Activated CD8-positive, alpha-beta memory T cell treated with anti-CD3 and anti-CD28 coated beads for 4 hours (primary cell): ENCODE results near the gene SYNC.

Source experiments
- DNase-seq, 2 donors: peaks; one replicate each; pipeline ENCODE4 v3.0.0-alpha.2; 2020; ENCODE audit warnings: low read depth in 2 of 2

SYNC gene

GRCh38 chr1:32702599-32703478, at the start of gene SYNC:
Gene SYNC, minus strand, starts transcription at chr1:32702770. Its CDS starts 110 bp downstream, at chr1:32702660.
- DNase-seq = no peak

GRCh38 chr1:32749771-32750170, 47.2 kb upstream of the SYNC start:
- no peak for DNase-seq

- no peak for DNase-seq
These were observed 46.8 kb upstream of the SYNC start for GRCh38 chr1:32749332-32749731.

- DNase-seq = no peak
These were observed 46.4 kb upstream of the SYNC start for GRCh38 chr1:32748926-32749325.

- DNase-seq = no peak
These were observed 45.8 kb upstream of the SYNC start for GRCh38 chr1:32748348-32748747.

GRCh38 chr1:32746130-32746529, 43.6 kb upstream of the SYNC start:
- DNase-seq = no peak

GRCh38 chr1:32744071-32744425, 41.5 kb upstream of the SYNC start:
- DNase-seq = no peak

GRCh38 chr1:32743380-32744070, 41.0 kb upstream of the SYNC start:
- DNase-seq = no peak

- DNase-seq = no peak
These were observed 40.4 kb upstream of the SYNC start for GRCh38 chr1:32742956-32743355.

- no peak for DNase-seq
These were observed 39.8 kb upstream of the SYNC start for GRCh38 chr1:32742199-32742947.

GRCh38 chr1:32741413-32742198, 39.0 kb upstream of the SYNC start:
- DNase-seq = no peak

GRCh38 chr1:32741059-32741412, 38.5 kb upstream of the SYNC start:
- DNase-seq = no peak

GRCh38 chr1:32736812-32737791, 34.5 kb upstream of the SYNC start:
- no peak for DNase-seq

- DNase-seq = no peak
These were observed 31.2 kb upstream of the SYNC start for GRCh38 chr1:32733582-32734321.

GRCh38 chr1:32729254-32730046, 26.9 kb upstream of the SYNC start:
- DNase-seq = no peak

- no peak for DNase-seq
These were observed 26.0 kb upstream of the SYNC start for GRCh38 chr1:32728413-32729077.

GRCh38 chr1:32727876-32728275, 25.3 kb upstream of the SYNC start:
- DNase-seq = no peak

- DNase-seq = no peak
These were observed 23.0 kb upstream of the SYNC start for GRCh38 chr1:32725615-32725982.
